Rectal smooth muscle tissue (tissue), 1 donor: ENCODE data around the gene SMOC2.

Source experiments
- H3K27ac ChIP-seq: one replicate; pipeline ENCODE4 v1.7.0; 2013; ENCODE audit warnings: low read depth, low read length, inconsistent platforms
- H3K27me3 ChIP-seq: one replicate; pipeline ENCODE4 v1.7.0; 2013; ENCODE audit warnings: low read length; ENCODE audit not compliant: control insufficient read depth, insufficient read depth
- H3K36me3 ChIP-seq: one replicate; pipeline ENCODE4 v1.7.0; 2013; ENCODE audit warnings: low read length; ENCODE audit not compliant: control insufficient read depth, insufficient read depth
- H3K4me1 ChIP-seq: one replicate; pipeline ENCODE4 v1.7.0; 2013; ENCODE audit warnings: low read length; ENCODE audit not compliant: control insufficient read depth, insufficient read depth
- H3K4me3 ChIP-seq: one replicate; pipeline ENCODE4 v1.7.0; 2013; ENCODE audit warnings: low read length
- H3K9ac ChIP-seq: one replicate; pipeline ENCODE4 v1.7.0; 2013; ENCODE audit warnings: low read length

Gene SMOC2

DNA sequence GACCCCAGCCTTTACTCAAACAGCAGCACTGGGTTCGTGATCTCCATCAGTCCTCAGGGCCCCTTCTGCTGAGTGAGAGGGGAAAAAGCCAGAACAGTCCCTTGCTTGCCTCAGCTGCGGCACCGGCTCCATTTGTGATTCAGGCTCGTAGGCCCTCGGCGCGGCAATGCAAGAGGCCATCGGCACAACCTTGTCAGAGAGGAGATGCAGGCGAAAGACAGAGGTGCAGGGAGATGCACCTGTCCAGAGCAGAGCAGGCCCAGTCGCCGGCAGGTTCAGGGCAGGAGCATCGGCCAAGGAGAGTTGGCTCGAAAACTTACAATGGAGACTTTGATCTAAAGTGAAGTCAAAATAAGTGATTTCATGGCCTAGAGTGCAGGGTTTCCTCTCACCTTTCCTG, 171.6 kb downstream of the SMOC2 start:
- Histone ChIP-seq H3K4me1 (no peaks in the 10 kb centered on the region), H3K27ac (no peak overlapping the region), H3K9ac (no peak overlapping the region)

DNA sequence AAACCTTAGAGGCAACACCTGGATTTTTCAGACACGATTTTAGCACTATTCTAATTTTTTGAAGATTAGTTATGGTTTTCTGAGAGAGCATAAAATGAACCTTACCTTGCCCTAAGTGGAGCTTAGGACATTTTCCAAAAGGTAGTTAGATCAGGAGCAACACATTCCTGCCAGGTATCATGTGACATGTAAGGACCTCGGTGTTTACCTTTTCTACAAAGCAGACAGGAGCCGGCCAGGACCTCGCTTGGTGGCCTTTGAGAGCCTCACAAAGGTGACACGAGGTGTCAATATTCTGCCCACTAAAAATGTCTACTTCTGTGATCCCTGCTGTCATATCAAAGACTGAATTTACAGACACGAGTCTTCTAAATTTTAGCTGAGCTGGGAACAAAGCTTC, 174.9 kb downstream of the SMOC2 start:
- H3K27ac ChIP-seq: no peak overlapping the region
- H3K9ac ChIP-seq: no peak overlapping the region
- no peaks in the 10 kb centered on the region for H3K4me1 ChIP-seq
- H3K36me3 ChIP-seq: no peaks in the 10 kb centered on the region
- no peaks in the 10 kb centered on the region for H3K27me3 ChIP-seq
- H3K4me3 ChIP-seq: no peak overlapping the region

More for the DNA sequence above, 171.6 kb downstream of the SMOC2 start:
- Histone ChIP-seq H3K4me3 (no peak overlapping the region), H3K27me3 (no peaks in the 10 kb centered on the region), H3K36me3 (no peaks in the 10 kb centered on the region)

DNA sequence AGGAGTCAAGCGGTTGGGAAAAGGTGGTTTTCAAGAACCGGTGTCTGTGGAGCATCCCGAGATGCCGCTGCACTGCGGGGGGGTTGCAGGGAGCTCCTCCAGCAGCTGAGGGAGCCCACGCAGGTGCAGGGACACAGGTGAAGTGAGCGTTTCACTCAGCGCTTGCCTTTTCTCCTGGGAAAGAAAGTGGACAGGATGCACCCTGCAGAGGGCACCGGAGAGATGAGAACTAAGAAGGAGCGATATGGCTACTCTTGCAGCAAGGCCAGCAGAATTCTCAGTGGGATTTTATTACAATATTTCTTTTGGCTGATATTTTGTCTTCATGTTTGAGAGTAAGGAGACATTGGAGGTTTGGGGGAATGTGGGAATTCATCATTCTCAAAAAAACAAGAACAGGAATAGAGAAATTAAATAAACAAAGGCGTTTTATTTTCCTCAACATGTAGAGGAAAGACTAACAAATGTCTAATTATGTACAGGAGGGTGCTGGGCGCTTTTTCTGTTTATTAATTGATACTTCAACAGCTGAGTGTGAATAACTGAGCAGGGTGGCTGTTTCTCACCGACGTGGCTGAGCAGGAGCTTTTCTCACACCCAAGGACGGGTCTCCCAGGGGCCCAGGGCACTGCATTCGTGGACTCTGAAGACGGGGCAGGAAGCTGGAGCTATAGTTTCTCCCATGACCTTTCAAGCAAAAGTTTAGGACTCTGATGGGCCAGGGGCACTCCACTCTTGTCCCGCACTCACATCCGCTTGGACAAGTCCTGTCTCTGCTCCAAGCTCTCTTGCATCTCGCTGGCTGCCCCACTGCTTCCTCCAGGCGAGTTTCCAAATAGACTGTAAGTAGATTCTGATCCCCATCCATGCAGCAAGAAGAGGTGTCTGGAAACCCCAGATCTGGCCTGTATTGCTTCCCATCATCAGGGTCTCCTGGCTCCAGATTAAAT, 176.1 kb downstream of the SMOC2 start:
- Histone ChIP-seq H3K36me3 (no peaks in the 10 kb centered on the region), H3K4me3 (no peak overlapping the region), H3K4me1 (no peaks in the 10 kb centered on the region), H3K9ac (no peak overlapping the region), H3K27me3 (no peaks in the 10 kb centered on the region), H3K27ac (no peak overlapping the region)

DNA sequence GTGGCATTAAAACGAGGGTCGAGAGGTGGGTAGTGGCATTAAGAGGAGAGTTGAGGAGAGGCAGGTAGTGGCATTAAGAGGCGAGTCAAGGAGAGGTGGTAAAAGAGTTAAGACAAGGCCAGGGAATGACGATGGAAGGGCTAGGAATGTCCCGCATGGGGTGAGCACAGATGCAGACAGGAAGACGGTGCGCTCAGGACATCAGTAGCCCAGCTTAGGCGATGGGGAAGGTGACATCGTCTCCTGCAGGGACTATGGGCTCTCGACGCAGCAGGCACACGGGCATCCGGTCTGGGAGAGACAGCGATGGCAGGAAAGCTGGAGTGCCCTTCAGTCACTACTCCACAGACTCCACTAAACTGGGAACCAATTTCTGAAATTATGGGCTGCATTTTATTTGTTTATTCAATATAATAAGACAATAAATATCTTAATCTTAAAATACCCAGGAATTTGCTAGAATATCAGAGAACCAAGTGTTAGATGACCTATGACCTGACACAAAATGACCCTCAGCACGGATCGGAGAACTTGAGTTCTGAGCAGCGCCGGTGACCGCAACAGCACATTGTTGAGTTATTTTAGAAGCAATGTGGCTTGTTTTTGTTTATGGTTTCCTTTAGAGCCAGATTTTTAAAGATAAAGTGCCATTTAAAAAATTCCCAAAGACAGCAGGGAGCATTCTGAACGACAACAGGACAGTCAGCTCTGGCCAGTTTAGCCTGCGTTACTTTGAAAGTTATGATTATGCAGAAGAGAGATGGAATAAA, 177.7 kb downstream of the SMOC2 start:
- Histone ChIP-seq H3K4me3 (no peak overlapping the region), H3K27ac (no peak overlapping the region), H3K27me3 (no peaks in the 10 kb centered on the region), H3K9ac (no peak overlapping the region), H3K4me1 (no peaks in the 10 kb centered on the region), H3K36me3 (no peaks in the 10 kb centered on the region)

DNA sequence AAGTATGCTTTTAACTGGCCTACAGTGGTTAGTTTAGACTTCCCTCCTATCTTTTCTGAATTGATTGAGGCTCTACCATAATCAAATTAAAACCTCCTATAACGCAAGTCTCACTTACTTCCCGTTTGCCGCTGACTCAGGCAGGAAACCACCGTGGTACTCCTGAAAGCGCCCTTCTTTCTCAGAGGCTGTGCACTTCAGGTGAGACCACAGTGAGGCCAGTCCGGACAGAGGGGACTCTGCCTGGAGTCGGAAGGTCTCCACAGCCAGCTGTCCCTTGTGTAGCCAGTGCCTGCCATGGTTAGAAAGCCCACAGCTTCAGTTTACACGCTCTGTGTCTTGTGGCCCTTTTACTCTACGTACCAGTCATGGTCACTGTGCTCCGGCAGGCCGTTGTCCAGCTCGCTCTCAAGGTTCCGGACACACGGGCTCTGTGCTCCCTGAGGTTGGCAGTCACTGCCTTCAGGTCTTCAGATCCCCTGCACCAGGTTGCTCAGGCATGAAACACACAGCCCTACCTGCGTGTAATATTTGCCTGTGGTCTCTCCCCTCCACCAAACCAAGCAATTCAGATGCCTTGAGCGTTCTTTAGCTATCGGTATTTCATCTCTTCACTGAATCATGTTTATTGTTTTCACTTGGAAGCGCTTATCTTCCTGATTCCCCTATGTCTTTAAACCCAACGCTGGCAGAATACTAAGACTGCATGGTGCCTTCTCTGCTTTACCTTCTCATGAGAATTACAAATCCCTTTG, 178.8 kb downstream of the SMOC2 start:
- Histone ChIP-seq H3K27ac (no peak overlapping the region), H3K36me3 (no peaks in the 10 kb centered on the region), H3K9ac (no peak overlapping the region), H3K4me1 (no peaks in the 10 kb centered on the region), H3K4me3 (no peak overlapping the region), H3K27me3 (no peaks in the 10 kb centered on the region)

DNA sequence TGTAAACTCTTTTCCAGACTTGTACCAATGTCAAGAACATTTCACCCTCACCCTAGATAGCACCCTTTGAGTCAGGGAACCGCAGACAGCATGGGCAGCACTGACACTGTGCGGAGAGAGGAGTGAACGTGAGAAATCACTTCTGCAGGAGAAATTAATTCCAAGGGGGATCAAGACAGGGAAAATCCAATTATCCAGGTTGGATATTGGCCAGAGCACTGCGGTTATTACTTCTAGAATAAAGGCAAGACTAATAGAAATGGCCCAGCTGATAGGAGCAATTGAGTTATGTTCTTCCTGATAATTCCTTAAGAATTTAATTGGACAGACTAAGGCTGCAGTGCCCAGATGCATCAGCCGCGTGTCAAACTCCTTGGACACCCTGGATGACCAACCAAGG, 179.6 kb downstream of the SMOC2 start:
- Histone ChIP-seq H3K4me1 (no peaks in the 10 kb centered on the region), H3K36me3 (no peaks in the 10 kb centered on the region), H3K9ac (no peak overlapping the region), H3K27me3 (no peaks in the 10 kb centered on the region), H3K27ac (no peak overlapping the region), H3K4me3 (no peak overlapping the region)

DNA sequence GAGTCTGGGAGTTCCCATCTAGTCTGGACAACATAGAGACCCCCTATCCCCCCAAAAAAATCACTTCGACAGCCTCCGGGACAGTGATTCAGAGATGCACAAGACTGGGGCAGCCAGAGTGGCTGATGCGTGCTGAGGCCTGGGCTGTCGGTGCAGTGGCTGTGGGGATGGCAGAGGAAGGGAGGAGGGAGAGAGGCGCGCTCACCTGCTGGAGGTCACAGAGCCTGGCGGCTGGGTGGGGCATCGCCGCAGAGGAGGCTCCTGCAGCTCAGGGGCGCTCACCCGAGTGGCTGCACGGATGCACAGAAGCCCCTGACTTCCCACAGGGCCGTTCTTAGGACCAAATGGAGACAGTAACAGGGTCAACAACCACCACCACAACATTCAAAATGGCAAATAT, 182.8 kb downstream of the SMOC2 start:
- Histone ChIP-seq H3K27ac (no peak overlapping the region), H3K4me1 (peaks cover 10% of the 10 kb centered on the region), H3K36me3 (no peaks in the 10 kb centered on the region), H3K9ac (no peak overlapping the region), H3K4me3 (no peak overlapping the region), H3K27me3 (no peaks in the 10 kb centered on the region)

DNA sequence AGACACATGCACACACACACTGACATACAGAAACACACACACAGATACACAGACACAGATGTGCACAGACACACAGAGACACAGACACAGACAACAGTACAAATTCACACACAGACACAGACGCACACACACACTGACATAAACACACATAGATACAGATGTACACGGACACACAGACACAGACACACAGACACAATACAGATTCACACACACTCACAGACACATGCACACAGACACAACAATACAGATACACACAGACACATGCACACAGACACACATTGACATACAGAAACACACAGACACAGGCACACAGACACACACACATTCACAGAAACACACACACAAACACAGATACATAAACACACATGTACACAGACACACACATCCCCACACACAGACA, 183.6 kb downstream of the SMOC2 start:
- H3K27ac ChIP-seq: no peak overlapping the region
- H3K36me3 ChIP-seq: no peaks in the 10 kb centered on the region
- H3K9ac ChIP-seq: no peak overlapping the region
- H3K27me3 ChIP-seq: no peaks in the 10 kb centered on the region
- H3K4me3 ChIP-seq: no peak overlapping the region
- H3K4me1 ChIP-seq: peaks cover 13% of the 10 kb centered on the region

DNA sequence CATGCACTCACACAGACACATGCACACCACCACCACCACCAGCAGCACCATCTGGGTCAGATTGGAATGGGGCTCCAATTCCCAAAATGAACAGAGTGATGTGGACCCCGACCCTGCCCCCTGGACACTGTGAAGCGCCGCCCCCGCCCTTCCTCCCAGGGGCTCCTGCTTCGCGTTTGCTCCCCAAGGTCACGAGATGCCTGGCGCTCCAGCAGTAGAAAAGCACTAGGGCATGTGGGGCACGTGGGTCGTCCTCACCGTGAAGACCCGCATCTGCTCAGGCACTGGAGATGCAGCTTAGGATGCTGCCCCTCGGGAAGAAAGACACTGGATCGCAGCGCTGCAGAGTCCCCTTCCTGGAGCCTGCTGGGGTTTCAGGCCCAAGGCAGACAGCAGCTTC, 184.0 kb downstream of the SMOC2 start:
- H3K4me1 ChIP-seq: peaks cover 13% of the 10 kb centered on the region
- no peak overlapping the region for H3K4me3 ChIP-seq
- H3K27ac ChIP-seq: no peak overlapping the region
- H3K36me3 ChIP-seq: no peaks in the 10 kb centered on the region
- H3K9ac ChIP-seq: no peak overlapping the region
- no peaks in the 10 kb centered on the region for H3K27me3 ChIP-seq

DNA sequence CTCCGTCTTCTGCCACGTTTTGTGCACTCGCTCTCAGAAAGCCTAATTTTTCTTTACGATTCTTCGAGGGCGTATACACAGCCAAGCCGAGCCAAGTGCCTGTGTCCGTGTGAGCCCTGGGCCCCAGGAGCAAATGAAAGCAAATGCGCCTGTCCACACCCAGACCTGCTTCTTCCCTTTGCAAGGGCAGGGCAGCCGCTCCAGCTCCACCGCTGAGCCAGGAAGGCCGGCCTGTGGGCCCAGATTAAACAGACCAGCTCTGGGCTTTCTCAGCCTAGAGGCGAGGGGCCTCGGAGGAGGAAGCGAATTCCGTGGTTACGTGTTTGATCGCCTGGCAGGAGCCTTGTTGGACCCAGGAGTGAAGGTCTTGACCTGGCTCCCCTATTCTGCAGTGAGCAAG, 184.6 kb downstream of the SMOC2 start:
- no peak overlapping the region for H3K27ac ChIP-seq
- H3K27me3 ChIP-seq: no peaks in the 10 kb centered on the region
- no peaks in the 10 kb centered on the region for H3K36me3 ChIP-seq
- peaks cover 13% of the 10 kb centered on the region for H3K4me1 ChIP-seq
- H3K4me3 ChIP-seq: no peak overlapping the region
- H3K9ac ChIP-seq: no peak overlapping the region

DNA sequence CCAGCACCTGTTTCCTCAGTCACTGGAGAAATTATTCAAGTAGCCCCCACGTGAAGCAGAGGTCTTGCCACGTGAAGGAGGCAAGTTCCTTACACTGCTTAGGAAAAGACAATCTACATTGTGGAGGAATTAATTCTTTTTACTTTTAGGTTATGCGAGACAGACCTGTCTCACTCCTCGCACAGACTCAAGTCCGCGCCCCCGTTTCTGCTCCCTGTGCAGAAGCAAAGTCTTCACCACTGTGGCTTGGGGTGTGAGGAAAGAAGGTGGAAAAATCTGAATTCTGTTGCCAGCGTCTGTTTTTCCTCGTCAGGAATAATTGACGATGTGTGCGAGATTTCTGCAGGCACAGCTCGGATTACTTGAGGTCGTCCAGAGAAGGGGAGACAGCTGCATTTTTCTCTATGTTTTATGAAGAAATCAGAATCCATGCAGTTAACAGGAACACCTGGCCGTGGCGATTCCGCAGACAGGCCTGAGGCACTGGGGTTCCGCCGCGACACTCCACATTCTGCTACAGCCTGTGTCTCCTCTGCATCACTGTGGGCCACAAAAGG, 185.1 kb downstream of the SMOC2 start:
- H3K4me1 ChIP-seq: peaks cover 13% of the 10 kb centered on the region
- H3K9ac ChIP-seq: no peak overlapping the region
- no peaks in the 10 kb centered on the region for H3K27me3 ChIP-seq
- H3K4me3 ChIP-seq: no peak overlapping the region
- no peaks in the 10 kb centered on the region for H3K36me3 ChIP-seq
- no peak overlapping the region for H3K27ac ChIP-seq
